Left lung (tissue), 10 donors: Measurements from ENCODE around the gene MFSD2A. TPM values are rescaled to one million over a fixed set of nuclear protein-coding genes. Genes with fewer than 3 reads are reported as not detected.

Source experiments
- ATAC-seq: fragments of 200-7000 bp; cut with Tn5 transposase; one replicate; pipeline ENCODE4 v1.9.1; 2020; ENCODE audit warnings: moderate library complexity
- DNase-seq, 4 donors: peaks; one replicate each; pipeline ENCODE4 v3.0.0-alpha.2; 2013 to 2020
- H3K27ac ChIP-seq, 2 donors: fragments of 200-600 bp; sonication (generic) in 1 of 2; one replicate each; pipeline versions ENCODE4 v1.5.0 to v1.8.0; 2020 to 2021
- H3K27me3 ChIP-seq, 2 donors: fragments of 200-600 bp; sonication (generic) in 1 of 2; one replicate each; pipeline versions ENCODE4 v1.5.0 to v1.8.0; 2020 to 2021
- H3K36me3 ChIP-seq, 2 donors: fragments of 200-600 bp; sonication (generic) in 1 of 2; one replicate each; pipeline versions ENCODE4 v1.5.0 to v1.8.0; 2020 to 2021
- H3K4me1 ChIP-seq, 2 donors: fragments of 200-600 bp; one replicate each; pipeline ENCODE4 v1.8.0; 2021
- H3K4me3 ChIP-seq, 2 donors: fragments of 200-600 bp; sonication (generic) in 1 of 2; one replicate each; pipeline versions ENCODE4 v1.5.0 to v1.8.0; 2020 to 2021; ENCODE audit warnings: mild to moderate bottlenecking in 1 of 2
- H3K9me3 ChIP-seq, 2 donors: fragments of 200-600 bp; sonication (generic) in 1 of 2; one replicate each; pipeline versions ENCODE4 v1.5.0 to v1.8.0; 2020 to 2021
- CTCF ChIP-seq, 2 donors: fragments of 200-600 bp; sonication (generic) in 1 of 2; IDR thresholded peaks; one replicate each; pipeline versions ENCODE4 v1.5.0 to v1.8.0; 2021; ENCODE audit warnings: antibody characterized with exemption in 2 of 2
- intact Hi-C, 2 donors: fragments of 100-400 bp; cut with DNase I; formaldehyde crosslinking; loops; one replicate each; pipeline versions ENCODE4 v1.11.2 to v1.14.2; 2022
- polyA plus RNA-seq, 6 donors: library from polyadenylated mRNA; unstranded; fragments of 120-200 nt; gene quantifications; one replicate each; pipeline ENCODE4 v1.2.1, GENCODE V29; 2013; ENCODE audit not compliant: insufficient read length in 6 of 6
- total RNA-seq, 2 donors: library from RNA; stranded (reverse); fragmentation: NEBNext Ultra II Directional; extraction: Animal tissue kit (Norgen Biotek cat#: 25700); gene quantifications; one replicate each; pipeline ENCODE4 v1.2.1, GENCODE V29; 2021
- donor health status: DM: no; HTN: yes; CAD: no.
- donor health status: DM: no; HTN: no; CAD: no.

The MFSD2A gene
- total and polyA plus RNA-seq, 8 donors = 56.3 to 214 (median 135) TPM

GRCh38 chr1:39988618-39989343 lies 33.8 kb downstream of the MFSD2A start:
- H3K4me1 ChIP-seq = no peaks in the 10 kb centered on the region
- no peak overlapping the region for H3K27ac ChIP-seq
- H3K4me3 ChIP-seq = no peak overlapping the region
- no peaks in the 10 kb centered on the region for H3K36me3 ChIP-seq
- ATAC-seq (peak; percentile 65), DNase-seq (peak in 1 of 4 donors; percentile 70)
- TF ChIP-seq CTCF (IDR thresholded peaks at IDR 0.05) = no peak
- no peaks in the 10 kb centered on the region for H3K9me3 ChIP-seq
- H3K27me3 ChIP-seq = no peaks in the 10 kb centered on the region
- intact Hi-C loops = no loop called here

- no peak for ATAC-seq
- Histone ChIP-seq H3K27me3 (no peaks in the 10 kb centered on the region), H3K9me3 (no peaks in the 10 kb centered on the region), H3K27ac (no peak overlapping the region), H3K4me3 (no peak overlapping the region), H3K4me1 (no peaks in the 10 kb centered on the region), H3K36me3 (no peaks in the 10 kb centered on the region)
- intact Hi-C loops = no loop called here
- TF ChIP-seq CTCF (IDR thresholded peaks at IDR 0.05) = no peak
- DNase-seq = no peak
Measured at GRCh38 chr1:39990428-39990827, 35.5 kb downstream of the MFSD2A start.

- Histone ChIP-seq H3K4me3 (no peak overlapping the region), H3K27ac (no peak overlapping the region), H3K9me3 (no peaks in the 10 kb centered on the region), H3K36me3 (no peaks in the 10 kb centered on the region), H3K27me3 (no peaks in the 10 kb centered on the region), H3K4me1 (no peaks in the 10 kb centered on the region)
- no peak for ATAC-seq
- TF ChIP-seq CTCF (IDR thresholded peaks at IDR 0.05) = no peak
- intact Hi-C loops = no loop called here
- DNase-seq = no peak
Measured at GRCh38 chr1:39992234-39992633, 37.3 kb downstream of the MFSD2A start.

GRCh38 chr1:39992888-39993287 lies 37.9 kb downstream of the MFSD2A start:
- ATAC-seq (no peak), DNase-seq (no peak)
- H3K4me1 ChIP-seq = no peaks in the 10 kb centered on the region
- intact Hi-C loops = no loop called here
- H3K36me3 ChIP-seq = no peaks in the 10 kb centered on the region
- H3K27ac ChIP-seq = no peak overlapping the region
- no peaks in the 10 kb centered on the region for H3K27me3 ChIP-seq
- no peak for TF ChIP-seq CTCF (IDR thresholded peaks at IDR 0.05)
- no peaks in the 10 kb centered on the region for H3K9me3 ChIP-seq
- H3K4me3 ChIP-seq = no peak overlapping the region

- H3K27ac ChIP-seq = no peak overlapping the region
- H3K4me3 ChIP-seq = no peak overlapping the region
- H3K4me1 ChIP-seq = no peaks in the 10 kb centered on the region
- ATAC-seq (no peak), DNase-seq (no peak)
- no peak for TF ChIP-seq CTCF (IDR thresholded peaks at IDR 0.05)
- H3K36me3 ChIP-seq = no peaks in the 10 kb centered on the region
- intact Hi-C loops = no loop called here
- H3K27me3 ChIP-seq = no peaks in the 10 kb centered on the region
- no peaks in the 10 kb centered on the region for H3K9me3 ChIP-seq
Measured at GRCh38 chr1:39995973-39996393, 41.0 kb downstream of the MFSD2A start.
